Epithelial cell of esophagus (primary cell): ENCODE measurements around the gene PSMC3.

ENCODE experiments used
- DNase-seq: peaks from one replicate; pipeline ENCODE4 v3.0.0; 2010; ENCODE audit warnings: low read depth
- H3K4me3 ChIP-seq: 2 replicates; pipeline ENCODE4 v1.5.1; 2011; ENCODE audit warnings: mild to moderate bottlenecking, low read length, control low read depth
- CTCF ChIP-seq: IDR thresholded peaks from 2 replicates; pipeline ENCODE4 v1.5.1; 2011; ENCODE audit warnings: low read depth, mild to moderate bottlenecking, low read length, control low read depth, inconsistent platforms; ENCODE audit not compliant: insufficient read depth; ENCODE audit errors: missing control alignments

The PSMC3 gene

GRCh38 chr11:47426062-47426956, at the start of gene PSMC3:
Gene PSMC3, minus strand, starts transcription at chr11:47426439. Its CDS starts 160 bp downstream, at chr11:47426279.
- DNase-seq = peak; percentile 97
- H3K4me3 ChIP-seq = peak within 1 kb of the TSS; percentile 98
- TF ChIP-seq CTCF = no peak

GRCh38 chr11:47470671-47471070, 44.4 kb upstream of the PSMC3 start:
- no peak for TF ChIP-seq CTCF
- no peak for DNase-seq
- H3K4me3 ChIP-seq = no peak overlapping the region

- no peak for DNase-seq
- no peak overlapping the region for H3K4me3 ChIP-seq
- no peak for TF ChIP-seq CTCF
These were observed 43.3 kb upstream of the PSMC3 start for GRCh38 chr11:47469361-47470179.

GRCh38 chr11:47468598-47469214, 42.5 kb upstream of the PSMC3 start:
- no peak for TF ChIP-seq CTCF
- DNase-seq = no peak
- no peak overlapping the region for H3K4me3 ChIP-seq

- H3K4me3 ChIP-seq = no peak overlapping the region
- no peak for DNase-seq
- no peak for TF ChIP-seq CTCF
These were observed 41.1 kb upstream of the PSMC3 start for GRCh38 chr11:47467357-47467756.

- DNase-seq = no peak
- no peak for TF ChIP-seq CTCF
- H3K4me3 ChIP-seq = no peak overlapping the region
These were observed 40.5 kb upstream of the PSMC3 start for GRCh38 chr11:47466701-47467250.
